ENCODE results near the gene TFF3.

The TFF3 gene

DNA sequence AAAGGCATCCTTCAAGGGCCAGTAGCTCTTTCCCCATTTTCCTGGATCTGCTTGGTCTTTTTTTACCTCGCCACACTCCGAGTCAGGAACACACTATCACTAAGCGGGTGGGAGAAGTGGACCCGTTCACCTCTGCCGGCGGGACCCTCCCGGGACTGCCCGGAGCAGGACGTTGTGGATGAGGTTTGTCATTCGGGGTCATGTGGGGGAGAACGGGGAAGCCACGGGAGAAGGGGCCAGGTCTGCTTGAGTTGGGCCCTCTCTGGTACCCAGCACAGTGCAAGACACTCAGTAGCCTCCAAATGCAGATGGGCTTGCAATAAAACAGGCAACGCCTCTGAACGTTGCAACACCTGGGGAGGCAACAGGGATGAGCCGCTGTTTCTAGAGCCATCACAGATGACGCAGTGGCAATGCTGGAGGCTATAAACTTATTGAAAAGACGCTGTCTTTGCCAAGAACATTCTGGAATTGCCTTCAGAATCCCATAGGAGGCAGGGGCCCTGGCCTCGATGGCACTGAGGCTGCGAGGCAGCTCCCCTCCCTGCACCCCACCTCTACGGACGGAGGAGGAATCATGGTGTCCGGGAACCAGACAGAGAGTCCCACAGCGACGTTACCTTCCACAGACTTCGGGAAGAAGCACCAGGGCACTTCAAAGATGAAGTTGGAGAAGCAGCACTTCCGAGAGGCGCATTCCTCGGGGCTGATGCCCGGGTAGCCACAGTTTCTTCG is 31.8 kb upstream of the TFF3 start:
- no peak for DNase-seq

DNA sequence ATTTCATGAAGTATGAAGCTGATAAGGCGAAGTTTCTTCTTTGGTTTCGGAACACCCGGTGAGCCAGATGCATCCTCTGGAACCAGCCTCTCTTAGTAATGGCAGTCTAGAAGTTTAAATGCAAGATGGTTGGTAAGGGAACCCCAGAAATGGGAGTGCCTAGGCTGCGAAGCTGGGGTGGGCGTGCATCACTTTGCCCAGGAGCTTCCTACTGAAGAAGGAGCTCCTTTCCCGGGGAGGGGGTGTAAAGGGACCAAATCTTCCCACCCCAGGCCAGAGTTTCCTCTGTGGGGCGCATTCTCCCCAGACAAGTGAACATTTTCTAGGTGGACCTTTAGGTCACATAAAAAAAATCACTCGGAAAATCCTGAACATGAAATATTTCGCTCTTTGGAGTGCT is 31.2 kb upstream of the TFF3 start:
- no peak for DNase-seq

DNA sequence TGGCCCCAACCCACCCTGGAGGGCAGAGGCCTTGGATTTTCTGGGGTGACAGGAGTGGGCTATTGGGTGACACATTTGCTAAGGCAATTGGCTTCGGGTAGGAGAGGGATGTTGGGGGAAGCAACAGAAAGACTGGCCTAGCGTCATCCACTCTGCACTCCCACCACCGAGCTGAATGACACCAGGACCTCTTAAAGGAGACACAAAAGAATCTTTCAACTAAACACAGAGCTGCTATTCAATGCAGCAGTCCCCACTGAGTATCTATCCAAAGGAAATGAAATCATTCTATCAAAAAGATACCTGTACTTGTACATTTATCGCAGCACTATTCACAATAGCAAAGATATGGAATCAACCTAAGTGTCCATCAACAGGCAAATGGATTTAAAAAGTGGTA is 29.4 kb upstream of the TFF3 start:
- no peak for DNase-seq

DNA sequence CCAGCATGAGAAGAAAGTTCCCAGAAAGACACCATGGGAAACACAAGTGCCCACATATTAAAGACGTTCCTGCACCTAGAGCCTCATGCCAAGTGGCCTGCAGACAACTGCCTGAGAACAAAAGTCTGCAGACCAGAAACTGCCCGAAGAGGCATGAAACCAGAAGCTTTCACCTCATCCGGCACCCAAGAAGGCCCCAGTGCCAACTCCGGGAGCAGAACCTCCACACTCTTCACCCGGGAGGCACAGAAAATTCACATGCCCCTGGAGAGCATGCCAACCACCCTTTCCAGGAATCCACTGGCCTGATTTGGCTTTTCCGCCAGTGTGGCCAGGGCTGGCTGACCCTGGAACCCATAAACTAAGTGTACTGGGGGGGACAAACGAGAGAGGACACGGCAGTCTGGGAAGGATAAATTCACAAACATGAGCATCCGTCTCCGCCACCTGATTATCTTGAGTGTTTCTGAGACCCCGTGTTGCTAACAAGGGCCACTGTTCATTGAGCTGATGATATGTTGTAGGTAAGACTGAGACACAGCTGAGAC is 28.8 kb upstream of the TFF3 start:
- no peak for DNase-seq

DNA sequence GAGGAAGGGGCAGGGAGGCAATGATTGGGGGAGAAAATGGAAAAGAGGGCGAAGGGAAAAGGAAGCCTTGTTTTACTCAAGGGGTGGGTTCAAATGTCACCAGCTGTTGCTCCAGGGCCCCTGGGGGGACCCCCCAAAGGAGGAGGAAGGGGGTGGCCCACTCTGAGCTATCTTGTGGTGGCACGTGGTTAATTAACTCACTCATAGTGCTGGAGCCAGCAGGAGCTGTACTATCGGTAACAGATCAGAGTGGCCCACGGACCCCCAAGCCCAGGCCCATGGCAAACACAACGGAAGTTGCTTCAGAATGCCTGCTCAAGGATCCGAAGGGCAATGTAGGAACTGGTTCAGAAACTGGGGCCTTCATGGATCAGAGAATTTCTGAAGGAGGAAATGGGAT is 28.3 kb upstream of the TFF3 start:
- no peak for DNase-seq

DNA sequence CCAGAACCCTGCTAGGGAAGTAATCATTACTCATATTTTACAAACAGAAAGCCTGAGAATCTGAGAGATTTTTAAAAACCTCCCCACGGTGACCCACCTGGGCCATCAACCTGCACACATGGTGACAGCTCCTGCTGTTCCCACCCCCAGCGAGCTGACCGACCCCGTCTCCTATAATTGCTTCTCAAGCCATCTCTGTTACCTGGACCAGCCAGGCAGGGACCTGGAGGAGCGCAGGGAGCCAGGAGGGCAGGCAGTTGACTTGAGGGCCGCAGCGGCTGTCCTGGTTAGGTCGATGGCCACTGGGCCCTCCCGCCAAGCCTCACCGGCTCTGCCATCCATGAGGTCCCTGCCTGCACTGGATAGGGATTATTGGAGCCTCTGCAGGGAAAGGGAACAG is 27.9 kb upstream of the TFF3 start:
- no peak for DNase-seq

DNA sequence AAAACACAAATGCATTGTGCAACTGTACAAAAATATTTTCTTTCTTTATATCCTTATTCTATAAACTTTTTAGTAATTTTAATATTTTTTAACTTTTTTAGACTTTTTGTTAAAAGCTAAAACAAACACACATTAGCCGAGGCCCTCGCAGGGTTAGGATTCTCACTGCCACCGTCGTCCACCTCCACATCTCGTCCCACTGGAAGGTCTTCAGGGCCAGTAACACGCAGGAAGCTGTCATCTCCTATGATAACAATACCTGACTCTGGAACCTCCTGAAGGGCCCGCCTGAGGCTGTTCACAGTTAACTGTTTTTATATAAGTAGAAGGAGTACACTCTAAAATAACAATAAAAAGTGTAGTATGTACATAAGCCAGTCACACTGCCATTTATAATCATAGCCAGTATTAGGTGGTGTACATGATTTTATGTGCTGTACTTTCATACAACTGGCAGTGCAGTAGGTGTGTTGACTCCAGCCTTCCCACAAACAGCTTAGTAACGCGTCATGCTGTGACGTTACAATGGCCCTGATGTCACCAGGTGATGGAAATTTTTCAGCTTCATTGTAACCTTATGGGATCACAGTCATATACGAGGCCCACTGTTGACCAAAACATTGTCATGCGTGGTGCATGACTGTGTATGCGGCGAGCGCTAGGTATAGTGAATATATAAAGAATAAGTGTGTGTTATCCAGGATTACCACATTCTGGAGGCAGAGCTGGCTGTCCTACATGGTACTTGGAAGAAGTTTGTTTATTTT is 26.8 kb upstream of the TFF3 start:
- no peak for DNase-seq

DNA sequence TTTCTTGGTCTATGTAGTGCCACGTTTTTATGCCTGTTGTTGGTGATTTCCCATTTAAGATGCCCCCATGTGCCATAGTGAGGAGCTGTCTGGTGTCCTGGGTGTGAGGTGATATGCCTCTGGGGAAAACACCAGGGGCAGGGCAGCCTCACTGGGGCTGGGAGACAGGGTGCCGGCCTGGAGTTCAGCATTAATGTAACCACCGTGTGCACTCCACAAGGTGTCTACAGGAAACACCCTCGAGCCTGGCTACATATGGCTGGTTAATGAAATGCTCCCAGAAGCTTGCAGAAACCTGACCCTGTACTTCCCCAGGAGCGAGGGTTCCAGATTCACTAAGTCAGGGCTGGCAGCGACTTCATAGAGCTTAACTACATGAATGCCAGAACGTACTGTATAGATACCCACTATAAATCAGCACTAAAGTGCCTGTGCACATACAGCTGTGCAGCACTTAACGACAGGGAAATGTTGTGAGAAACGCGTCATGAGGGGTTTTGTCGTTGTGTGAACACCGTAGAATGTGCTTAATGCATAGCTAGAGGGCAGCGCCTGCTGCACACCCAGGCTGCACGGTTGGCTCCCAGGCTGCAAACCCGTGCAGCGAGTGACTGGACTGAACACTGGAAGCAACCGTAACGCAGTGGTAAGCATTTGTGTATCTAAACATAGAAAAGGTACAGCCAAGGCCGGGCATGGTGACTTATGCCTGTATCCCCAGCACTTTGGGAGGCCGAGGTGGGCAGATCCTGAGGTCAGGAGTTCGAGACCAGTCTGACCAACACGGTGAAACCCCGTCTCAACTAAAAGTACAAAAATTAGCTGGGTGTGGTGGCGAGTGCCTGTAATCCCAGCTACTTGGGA is 25.2 kb upstream of the TFF3 start:
- DNase-seq: no peak

DNA sequence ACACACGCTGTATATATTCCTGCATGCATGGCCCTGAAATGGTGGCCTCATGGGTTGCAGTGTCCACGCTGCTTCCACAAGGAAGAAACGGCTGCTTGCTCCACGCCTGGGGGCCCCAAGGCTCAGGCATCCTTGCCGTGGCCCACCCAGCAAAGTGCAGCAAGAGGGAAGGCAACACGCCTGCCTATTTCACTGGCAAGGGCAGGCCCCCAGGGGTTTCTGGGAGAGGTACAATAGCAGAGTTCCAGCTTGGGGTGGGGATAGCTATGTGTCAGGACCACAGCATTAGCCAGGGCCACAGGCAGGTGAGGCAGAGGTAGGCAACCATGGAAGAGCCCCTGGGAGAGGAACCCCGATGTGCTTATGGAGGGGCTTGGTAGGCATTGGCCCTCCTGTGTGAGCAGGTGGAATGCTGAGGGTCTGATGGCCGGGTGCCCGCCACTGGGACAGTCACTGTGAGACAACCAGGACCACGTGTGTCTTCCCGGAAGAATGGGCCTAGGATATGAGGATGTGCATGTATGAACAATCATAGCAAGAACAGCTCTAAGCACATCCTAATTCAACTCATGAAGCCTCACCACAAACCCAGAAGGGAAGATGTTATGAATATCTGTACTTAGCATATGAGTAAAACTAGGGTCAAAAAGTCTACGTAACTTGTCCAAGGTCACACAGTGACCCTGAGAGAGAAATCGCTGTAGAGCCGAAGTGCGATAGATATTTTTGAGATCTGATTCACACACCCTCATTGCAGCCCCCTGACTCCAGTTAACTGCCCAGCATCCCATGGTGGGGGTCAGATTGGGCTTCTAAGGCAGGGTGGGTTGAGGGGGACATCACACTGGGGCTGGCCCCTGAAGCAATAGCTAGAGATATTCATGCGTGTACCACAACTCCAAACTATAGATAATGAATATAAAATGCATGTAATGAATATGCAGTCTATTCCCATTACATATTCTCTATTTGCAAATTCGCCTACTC is 23.8 kb upstream of the TFF3 start:
- DNase-seq: no peak

DNA sequence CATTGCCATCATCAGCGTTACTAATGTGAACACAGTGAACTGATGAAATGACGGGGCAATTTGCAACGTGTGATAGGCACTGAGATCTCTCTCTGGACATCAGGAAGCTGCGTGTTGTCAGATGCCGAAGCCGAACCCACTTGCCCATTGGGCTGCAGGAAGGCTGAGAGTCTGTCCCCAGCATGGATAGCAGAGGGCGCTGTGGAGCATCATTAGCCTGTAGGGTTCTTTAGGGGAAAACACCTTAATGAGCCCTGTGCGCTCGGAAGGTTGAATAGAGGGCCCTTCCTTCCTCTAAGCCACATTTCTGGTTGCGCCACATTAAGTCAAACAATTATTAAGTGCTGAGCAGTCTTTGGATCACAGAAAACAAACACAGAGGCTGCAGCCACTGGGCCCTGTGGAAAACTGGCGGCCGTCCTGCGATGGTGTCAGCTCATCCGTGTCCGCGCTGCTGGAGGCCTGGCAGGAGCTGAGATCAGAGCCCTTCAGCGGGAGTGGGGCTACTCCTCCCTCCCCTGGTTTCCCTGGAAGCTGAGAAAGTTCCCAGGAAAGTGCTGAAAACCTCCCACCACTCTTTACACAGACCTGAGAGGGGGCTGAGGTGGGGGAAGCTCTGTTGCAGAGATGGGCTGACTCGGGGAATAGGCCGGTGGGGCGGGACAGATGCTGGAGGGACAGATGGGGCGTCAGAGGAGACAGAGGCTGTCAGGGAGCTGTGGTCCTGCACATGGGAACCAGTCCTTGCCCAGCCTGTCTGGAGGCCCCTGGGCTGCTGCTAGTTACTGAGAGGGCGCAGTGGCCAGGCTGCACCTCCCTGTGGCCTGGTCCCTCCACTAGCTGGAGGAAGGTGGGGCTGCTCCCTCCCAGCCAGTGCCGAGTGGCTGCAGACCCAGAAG is 22.9 kb upstream of the TFF3 start:
- no peak for DNase-seq

DNA sequence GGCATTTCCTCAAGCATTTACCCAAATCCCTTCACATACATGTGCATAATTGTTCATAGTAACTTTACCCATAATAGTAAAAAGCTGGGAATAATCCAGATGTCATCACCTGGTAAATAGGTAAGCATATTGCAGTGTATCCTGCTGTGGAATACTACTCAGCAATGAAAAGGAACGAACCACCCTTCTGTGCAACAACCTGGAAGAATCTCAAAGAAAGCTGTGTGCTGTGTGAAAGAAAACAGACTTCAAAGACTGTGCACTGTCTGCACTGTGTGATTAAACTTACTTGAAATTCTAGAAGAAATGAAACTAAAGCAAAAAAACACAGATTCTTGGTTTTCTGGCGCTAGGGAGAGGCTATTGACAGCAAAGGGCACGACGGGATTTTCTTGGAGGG is 22.1 kb upstream of the TFF3 start:
- DNase-seq: no peak

DNA sequence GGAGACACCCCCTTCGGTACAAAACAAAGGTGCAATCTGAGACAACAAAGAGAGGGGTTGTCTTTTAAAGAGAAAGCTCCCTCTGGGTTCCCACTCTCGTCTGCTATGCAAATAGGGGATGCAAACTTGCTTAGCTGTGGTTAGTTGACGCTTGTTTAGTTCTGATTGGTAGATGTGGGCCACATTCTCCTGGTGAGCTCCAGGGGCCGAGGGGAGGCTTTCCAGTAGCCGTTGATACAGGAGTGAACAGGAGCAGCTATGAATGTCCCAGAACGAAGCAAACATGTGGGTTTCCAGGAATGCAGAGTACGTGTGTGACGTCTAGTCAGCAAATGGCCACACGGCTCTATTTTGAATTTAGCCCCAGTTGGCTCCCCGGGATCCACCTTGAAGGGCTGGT is 20.8 kb upstream of the TFF3 start:
- DNase-seq: no peak

DNA sequence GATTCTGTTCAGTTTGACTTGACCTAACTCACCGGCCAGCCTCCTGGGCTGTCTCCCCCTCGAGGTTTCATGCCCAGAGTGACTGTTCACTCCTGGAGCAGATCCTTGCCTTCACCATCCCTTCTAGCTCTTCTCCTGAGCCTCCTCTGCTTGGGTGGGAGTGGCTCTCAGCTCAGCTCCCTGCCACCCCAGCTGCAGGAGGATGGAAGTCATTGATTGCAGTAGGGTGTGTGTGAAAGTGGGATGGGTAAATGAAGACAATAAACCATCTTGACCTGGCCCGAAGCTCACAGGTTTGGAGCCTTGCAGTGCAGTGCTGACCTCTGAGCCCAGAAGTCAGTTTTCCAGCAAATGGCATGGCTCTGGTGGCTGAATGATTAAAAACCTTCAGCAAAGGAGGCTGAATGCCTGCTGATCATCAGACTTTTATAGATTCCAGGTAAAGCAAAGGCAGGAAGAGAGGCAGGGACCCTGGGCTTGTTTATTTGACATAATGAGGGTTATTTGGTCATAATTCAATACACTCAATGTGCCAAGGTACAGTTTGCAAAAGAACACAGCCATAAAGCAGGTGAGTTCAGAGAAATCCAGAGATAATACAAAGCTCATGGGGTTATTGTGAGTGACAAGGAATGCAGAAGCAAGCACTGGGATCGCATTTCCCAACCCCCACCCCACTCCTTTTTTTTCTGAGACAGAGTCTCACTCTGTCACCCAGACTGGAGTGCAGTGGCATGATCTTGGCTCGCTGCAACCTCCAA is 17.5 kb upstream of the TFF3 start:
- no peak for DNase-seq

DNA sequence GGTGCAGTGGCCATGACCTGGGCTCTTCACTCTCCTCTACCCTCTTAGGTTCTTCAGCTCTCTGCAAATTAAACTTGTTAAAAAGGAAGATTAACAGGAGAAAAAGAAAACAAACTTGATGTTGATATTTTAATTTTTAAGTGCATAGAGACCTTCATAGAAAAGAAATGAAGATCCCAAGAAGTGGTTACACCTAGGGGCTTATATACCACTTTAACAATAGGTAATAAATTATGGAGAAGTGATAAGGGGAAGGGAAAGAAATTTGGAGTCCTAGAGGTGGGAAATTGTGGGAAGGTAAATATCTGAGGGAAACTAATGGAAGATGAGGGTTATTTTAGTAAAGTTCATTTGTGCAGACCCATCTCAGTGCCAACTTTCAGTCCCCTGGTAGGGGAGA is 16.5 kb upstream of the TFF3 start:
- DNase-seq: no peak

DNA sequence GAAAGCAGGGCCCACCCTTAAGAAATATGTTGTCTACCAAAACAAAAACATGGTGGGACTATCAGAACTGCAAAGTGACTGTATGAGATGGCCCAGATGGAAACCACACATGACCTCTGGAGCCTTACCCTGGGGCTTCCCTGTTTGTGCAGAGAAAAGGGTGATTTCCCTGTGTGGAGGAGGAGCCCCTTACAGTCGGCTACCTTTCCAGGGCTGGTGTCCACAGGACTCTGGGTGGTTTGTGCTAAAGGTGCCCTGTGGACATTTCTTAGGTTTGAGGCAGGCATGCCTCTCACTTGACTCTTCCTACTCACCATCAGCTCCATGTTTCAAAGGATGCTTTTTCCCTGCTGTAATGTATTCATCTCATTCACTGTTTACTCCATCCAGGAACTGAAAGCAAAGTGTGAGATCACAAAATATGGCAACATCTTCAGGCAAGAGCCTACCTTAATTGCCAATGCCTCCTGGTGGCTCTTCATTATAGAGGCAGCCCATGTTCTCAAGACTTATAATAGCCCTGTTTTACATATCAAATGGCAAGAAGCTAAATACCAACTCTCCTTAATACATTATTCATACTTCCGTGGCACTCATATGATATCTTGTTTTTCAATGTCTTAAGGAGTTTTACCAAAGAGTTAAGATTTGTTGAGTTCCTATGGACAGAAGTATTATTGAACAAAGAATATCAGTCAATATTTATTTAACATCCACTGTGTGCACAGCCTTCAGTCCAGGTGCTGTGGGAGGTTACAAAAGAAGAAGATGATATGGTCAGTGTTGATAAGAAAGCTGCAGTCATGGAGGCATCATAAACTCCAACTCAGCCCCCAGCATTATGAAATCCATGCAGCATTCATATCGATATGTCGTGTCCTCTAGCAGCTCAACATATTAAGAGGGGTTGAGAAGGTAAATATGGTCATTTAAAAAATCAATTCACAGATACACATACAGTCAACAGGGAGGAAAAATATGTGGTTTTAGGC is 15.5 kb upstream of the TFF3 start:
- DNase-seq: no peak

DNA sequence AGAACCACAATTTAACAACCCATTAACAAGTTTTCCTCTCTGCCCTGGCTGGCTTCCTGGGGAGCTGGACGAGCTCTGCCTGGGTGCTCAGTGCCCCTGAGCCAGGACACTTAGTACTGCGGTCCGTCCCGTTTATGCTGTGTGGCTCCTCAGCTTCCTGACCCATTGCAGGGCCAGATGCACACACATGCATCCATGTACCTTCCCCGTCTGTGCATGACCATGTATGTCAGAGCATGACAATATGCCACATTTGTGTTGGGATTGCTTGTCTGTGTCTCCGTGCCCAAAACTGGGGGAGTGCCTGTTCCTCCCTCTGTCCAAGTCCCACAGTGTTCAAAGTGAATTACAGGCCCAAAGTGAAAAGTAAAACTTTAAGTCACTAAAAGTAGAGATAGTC is 9.7 kb upstream of the TFF3 start:
- no peak for DNase-seq

DNA sequence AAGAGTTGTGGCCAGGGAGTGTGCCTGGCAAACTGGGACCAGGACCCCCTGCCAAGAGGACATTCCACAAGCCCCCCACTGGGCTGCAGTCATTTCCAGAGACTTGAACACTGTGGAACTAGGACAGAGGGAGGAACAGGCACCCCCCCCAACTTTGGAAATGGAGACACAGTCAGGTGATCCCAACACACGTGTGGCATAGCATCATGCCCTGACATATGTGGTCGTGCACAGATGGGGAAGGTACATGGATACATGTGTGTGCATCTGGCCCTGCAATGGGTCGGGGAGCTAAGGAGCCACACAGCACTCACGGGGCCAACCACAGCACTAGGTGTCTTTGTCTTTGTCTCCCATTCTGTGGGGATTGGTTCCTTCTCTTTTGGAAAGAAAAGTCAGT is 6.6 kb upstream of the TFF3 start:
- DNase-seq: no peak

DNA sequence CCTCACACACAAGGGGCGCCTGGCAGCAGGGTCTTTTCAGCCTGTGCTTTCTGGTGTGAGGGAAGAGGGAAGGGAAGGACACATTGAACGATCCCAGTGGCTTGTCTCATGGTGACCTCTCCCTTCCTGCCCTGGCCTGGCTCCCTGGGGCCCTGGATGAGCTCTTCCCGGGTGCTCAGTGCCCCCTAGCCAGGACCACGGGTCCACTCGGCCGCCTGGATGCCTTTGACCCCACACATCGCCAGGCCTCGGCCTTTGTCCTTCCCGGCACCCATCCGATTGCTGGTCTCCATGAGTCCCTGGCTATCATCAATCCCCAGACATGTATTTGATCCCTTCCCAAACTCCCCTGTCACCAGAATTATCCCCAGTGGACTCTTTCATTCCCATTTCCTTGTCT is 6.0 kb upstream of the TFF3 start:
- no peak for DNase-seq

DNA sequence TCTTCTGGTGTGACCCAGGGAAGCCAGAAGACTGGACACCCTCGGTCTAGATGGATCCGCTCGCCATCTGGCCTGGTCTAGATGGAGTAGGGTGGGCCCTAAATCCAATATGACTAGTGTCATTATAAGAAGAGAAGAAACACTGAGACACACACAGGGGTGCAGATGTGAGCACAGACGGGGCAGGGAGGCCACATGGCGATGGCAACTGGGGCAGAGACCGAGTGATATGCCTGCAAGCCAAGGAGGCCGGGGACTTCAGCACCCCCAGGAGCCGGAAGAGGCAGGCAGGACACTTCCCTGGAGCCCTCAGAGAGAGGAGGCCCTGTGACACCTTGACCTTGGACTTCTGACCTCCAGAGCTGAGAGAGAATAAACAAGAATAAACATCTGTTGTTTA is 5.6 kb upstream of the TFF3 start:
- no peak for DNase-seq

Measured in GOT3 (cell line).